SK-N-MC (cell line): ENCODE data around the gene FOXA1.

Experiments
- EZH2 ChIP-seq: fragments of 200-600 bp; sonication (generic); IDR thresholded peaks from one replicate; pipeline ENCODE4 v1.6.1; 2017; ENCODE audit warnings: antibody characterized with exemption
- FOXP2 ChIP-seq: optimal IDR thresholded peaks from 2 replicates; pipeline ENCODE3; 2011; ENCODE audit warnings: mild to moderate bottlenecking, moderate library complexity; ENCODE audit not compliant: insufficient read depth; ENCODE audit errors: extremely low read length, control extremely low read depth
- POLR2AphosphoS5 ChIP-seq: IDR thresholded peaks from 2 replicates; pipeline ENCODE4 v1.6.1; 2012; ENCODE audit warnings: mild to moderate bottlenecking, low read depth, low read length, borderline replicate concordance

- no peak for TF ChIP-seq POLR2AphosphoS5
- TF ChIP-seq EZH2 = no peak
- TF ChIP-seq FOXP2 = no peak
These were observed 11.6 kb upstream of the FOXA1 start for GRCh38 chr14:37606678-37607077.
